Activated CD8-positive, alpha-beta T cell treated with anti-CD3 and anti-CD28 coated beads for 36 hours (primary cell): Measurements from ENCODE around the gene RBMX. TPM values are rescaled to one million over a fixed set of nuclear protein-coding genes. Genes with fewer than 3 reads are reported as not detected.
"Not testable (repeated sequence)": the region's sequence is repeated elsewhere in the genome, so short reads cannot be mapped to it uniquely, and the experiment has no call there.

Experiments
- ATAC-seq: fragments of 200-7000 bp; cut with Tn5 transposase; one replicate; pipeline ENCODE4 v1.10.0; 2021; ENCODE audit warnings: mild to moderate bottlenecking, moderate library complexity
- CTCF ChIA-PET: fragments of 350-600 bp; sonication (Branson Sonifier 250); formaldehyde crosslinking; loops from one replicate; lab custom pipeline; 2021; ENCODE audit warnings: antibody characterized with exemption; lab: Charles Lee
- POLR2A ChIA-PET: fragments of 350-600 bp; sonication (Branson Sonifier 250); formaldehyde crosslinking; loops from one replicate; lab custom pipeline; 2021; ENCODE audit warnings: antibody characterized with exemption; lab: Charles Lee
- DNase-seq: peaks from one replicate; pipeline ENCODE4 v3.0.0-alpha.2; 2020
- H3K27ac Mint-ChIP-seq: one replicate; pipeline ENCODE4 v1.8.0; 2021; ENCODE audit warnings: mild to moderate bottlenecking, mixed read lengths
- H3K27me3 Mint-ChIP-seq: one replicate; pipeline ENCODE4 v1.8.0; 2021; ENCODE audit warnings: mixed read lengths
- H3K36me3 Mint-ChIP-seq: one replicate; pipeline ENCODE4 v1.8.0; 2021; ENCODE audit warnings: low read depth, mixed read lengths
- H3K4me1 Mint-ChIP-seq: one replicate; pipeline ENCODE4 v1.8.0; 2021; ENCODE audit warnings: low read depth, mixed read lengths
- H3K4me3 Mint-ChIP-seq: one replicate; pipeline ENCODE4 v1.8.0; 2021; ENCODE audit warnings: mild to moderate bottlenecking, moderate library complexity, mixed read lengths
- H3K9me3 Mint-ChIP-seq: one replicate; pipeline ENCODE4 v1.8.0; 2021; ENCODE audit warnings: mixed read lengths
- CTCF ChIP-seq: fragments of 200-600 bp; IDR thresholded peaks from one replicate; pipeline ENCODE4 v1.8.0; 2022; ENCODE audit warnings: antibody characterized with exemption, mild to moderate bottlenecking
- intact Hi-C: fragments of 100-400 bp; cut with micrococcal nuclease; formaldehyde crosslinking; loops from one replicate; pipeline ENCODE4 v1.10.0; 2022
- total RNA-seq, 2 experiments: library from RNA; stranded (reverse); gene quantifications; one replicate each; pipeline ENCODE4 v1.2.3, GENCODE V29; 2021

The RBMX gene
- total RNA-seq, 2 experiments from 2014 or later = 285 TPM

GRCh38 chrX:136878423-136878822 lies 2.1 kb downstream of the RBMX start:
- peak overlapping the region; percentile 100 for H3K27ac Mint-ChIP-seq
- no peaks in the 10 kb centered on the region for H3K9me3 Mint-ChIP-seq
- ChIA-PET POLR2A (interaction anchor here (0.7 to 3.7 kb wide), 7 partner anchors 7 to 261 kb away, joined by 3 to 31 read pairs (median 5); partner anchors contain the start of gene ARHGEF6), CTCF (interaction anchor here (1.3 kb wide), 1 partner anchor 10 kb away, joined by 3 read pairs; no protein-coding TSS in a partner anchor)
- ATAC-seq (no peak), DNase-seq (no peak)
- H3K4me1 Mint-ChIP-seq = peaks cover 23% of the 10 kb centered on the region
- H3K36me3 Mint-ChIP-seq = peaks cover 52% of the 10 kb centered on the region
- H3K4me3 Mint-ChIP-seq = peak overlapping the region; percentile 99
- no peaks in the 10 kb centered on the region for H3K27me3 Mint-ChIP-seq
- TF ChIP-seq CTCF = no peak
- intact Hi-C loops = loop anchor here (10.0 kb wide), 1 partner anchor 164 kb away; no protein-coding TSS in a partner anchor

- H3K27ac Mint-ChIP-seq = peak overlapping the region; percentile 46
- POLR2A ChIA-PET, H3K27me3 Mint-ChIP-seq, H3K4me3 Mint-ChIP-seq, DNase-seq, ATAC-seq, CTCF ChIA-PET, H3K9me3 Mint-ChIP-seq: not testable (repeated sequence)
- peaks cover 48% of the 10 kb centered on the region for H3K4me1 Mint-ChIP-seq
- intact Hi-C loops = loop anchor here (10.0 kb wide), 1 partner anchor 159 kb away; no protein-coding TSS in a partner anchor
- peaks cover 73% of the 10 kb centered on the region for H3K36me3 Mint-ChIP-seq
Measured at GRCh38 chrX:136874114-136874513, 6.4 kb downstream of the RBMX start.

GRCh38 chrX:136873210-136873609 lies 7.3 kb downstream of the RBMX start:
- H3K4me3 Mint-ChIP-seq, H3K9me3 Mint-ChIP-seq, DNase-seq, ATAC-seq, CTCF ChIA-PET, H3K27me3 Mint-ChIP-seq, H3K27ac Mint-ChIP-seq: not testable (repeated sequence)
- intact Hi-C loops = loop anchor here (10.0 kb wide), 1 partner anchor 158 kb away; no protein-coding TSS in a partner anchor
- H3K36me3 Mint-ChIP-seq = peaks cover 73% of the 10 kb centered on the region
- POLR2A ChIA-PET = interaction anchor here (2.4 kb wide), 1 partner anchor 105 kb away, joined by 6 read pairs; no protein-coding TSS in a partner anchor
- peaks cover 53% of the 10 kb centered on the region for H3K4me1 Mint-ChIP-seq

GRCh38 chrX:136872091-136872700 lies 8.3 kb downstream of the RBMX start:
- POLR2A ChIA-PET = interaction anchor here (0.7 to 3.3 kb wide), 6 partner anchors 8 to 228 kb away, joined by 3 to 31 read pairs (median 4); partner anchors contain the start of gene RBMX
- H3K4me1 Mint-ChIP-seq = peaks cover 56% of the 10 kb centered on the region

GRCh38 chrX:136870064-136870463 lies 10.5 kb downstream of the RBMX start:
- POLR2A ChIA-PET = interaction anchor here (0.7 to 3.3 kb wide), 4 partner anchors 10 to 155 kb away, joined by 3 to 31 read pairs (median 4); partner anchors contain the start of gene RBMX
- Mint-ChIP-seq H3K27ac (peak overlapping the region; percentile 80), H3K4me1 (peaks cover 63% of the 10 kb centered on the region), H3K9me3 (no peaks in the 10 kb centered on the region), H3K4me3 (no peak overlapping the region), H3K27me3 (no peaks in the 10 kb centered on the region), H3K36me3 (peaks cover 73% of the 10 kb centered on the region)
- TF ChIP-seq CTCF = no peak
- no peak for DNase-seq
- CTCF ChIA-PET = interaction anchor here (1.3 kb wide), 1 partner anchor 9 kb away, joined by 3 read pairs; no protein-coding TSS in a partner anchor
- intact Hi-C loops = loop anchor here (10.0 kb wide), 1 partner anchor 155 kb away; no protein-coding TSS in a partner anchor
- ATAC-seq = no peak

More at GRCh38 chrX:136872091-136872700, 8.3 kb downstream of the RBMX start:
- no peak for DNase-seq
- H3K27me3 Mint-ChIP-seq = no peaks in the 10 kb centered on the region
- CTCF ChIA-PET = interaction anchor here (1.3 to 1.4 kb wide), 2 partner anchors 53 to 157 kb away, joined by 4 to 6 read pairs; no protein-coding TSS in a partner anchor
- no peak for ATAC-seq
- H3K4me3 Mint-ChIP-seq = no peak overlapping the region
- no peaks in the 10 kb centered on the region for H3K9me3 Mint-ChIP-seq
- no peak for TF ChIP-seq CTCF
- intact Hi-C loops = loop anchor here (10.0 kb wide), 1 partner anchor 157 kb away; no protein-coding TSS in a partner anchor
- peaks cover 73% of the 10 kb centered on the region for H3K36me3 Mint-ChIP-seq
- peak overlapping the region; percentile 31 for H3K27ac Mint-ChIP-seq
